ENCODE data around the gene CCR5.

Gene CCR5

GRCh38 chr3:46408853-46409252, 38.1 kb downstream of the CCR5 start:
- no peak for DNase-seq

DNA sequence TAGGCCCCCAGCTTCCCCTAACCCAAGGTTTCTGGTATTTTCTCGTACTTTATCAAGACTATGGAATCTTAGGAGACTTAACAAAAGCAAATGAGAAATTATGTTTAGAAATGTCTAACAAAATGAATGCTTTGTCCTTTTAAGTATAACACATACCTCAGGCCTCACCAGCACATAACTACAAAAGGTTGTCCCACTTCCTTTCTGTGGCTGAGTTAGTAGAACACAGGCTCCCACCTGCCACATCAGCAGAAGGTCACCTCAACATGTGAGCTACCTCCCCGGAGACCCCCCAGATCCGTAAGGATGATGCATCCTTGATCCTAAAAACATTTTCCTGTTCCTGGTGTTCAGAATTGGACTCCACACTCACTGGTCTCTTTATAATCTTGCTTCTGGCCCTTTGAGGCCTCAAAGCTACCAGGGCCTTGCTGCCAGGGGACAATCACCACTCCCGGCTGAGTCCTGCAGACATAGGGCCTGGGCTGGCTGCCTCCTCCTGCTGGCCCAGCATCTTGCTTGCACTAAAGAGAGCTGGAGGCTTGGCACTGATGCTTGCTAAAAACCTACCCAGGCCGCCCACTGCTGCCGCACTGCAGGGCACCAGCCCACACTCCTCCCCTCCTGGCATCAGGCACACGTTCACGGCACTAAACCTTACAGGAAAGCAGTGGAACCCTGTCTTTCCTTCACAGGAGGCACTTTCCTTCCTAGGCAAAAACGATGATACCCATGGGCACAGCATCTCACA, 39.2 kb downstream of the CCR5 start:
- DNase-seq, result peak in 1 of 4 experiments; percentile 13

DNA sequence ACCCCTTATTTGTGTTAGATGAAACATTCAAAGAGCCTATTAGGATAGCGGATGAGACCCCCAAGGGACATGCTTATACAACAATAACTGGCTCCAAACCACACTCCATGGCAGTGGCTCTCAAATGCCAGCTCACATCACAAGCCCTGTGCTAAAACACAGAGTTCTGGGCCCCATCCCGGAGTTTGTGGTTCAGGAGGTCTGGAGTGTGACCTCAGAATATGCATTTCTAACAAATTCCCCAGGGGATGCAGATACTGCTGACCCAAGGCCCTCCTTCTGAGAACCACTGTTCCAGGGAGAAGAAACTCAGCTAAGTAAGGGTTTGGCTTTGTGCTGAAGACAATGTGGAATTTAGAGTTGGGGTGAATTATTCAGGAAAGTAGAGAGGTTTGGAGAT, 39.9 kb downstream of the CCR5 start:
- no peak for DNase-seq

- DNase-seq, result no peak
Observed at GRCh38 chr3:46411271-46411670, 40.5 kb downstream of the CCR5 start.

DNA sequence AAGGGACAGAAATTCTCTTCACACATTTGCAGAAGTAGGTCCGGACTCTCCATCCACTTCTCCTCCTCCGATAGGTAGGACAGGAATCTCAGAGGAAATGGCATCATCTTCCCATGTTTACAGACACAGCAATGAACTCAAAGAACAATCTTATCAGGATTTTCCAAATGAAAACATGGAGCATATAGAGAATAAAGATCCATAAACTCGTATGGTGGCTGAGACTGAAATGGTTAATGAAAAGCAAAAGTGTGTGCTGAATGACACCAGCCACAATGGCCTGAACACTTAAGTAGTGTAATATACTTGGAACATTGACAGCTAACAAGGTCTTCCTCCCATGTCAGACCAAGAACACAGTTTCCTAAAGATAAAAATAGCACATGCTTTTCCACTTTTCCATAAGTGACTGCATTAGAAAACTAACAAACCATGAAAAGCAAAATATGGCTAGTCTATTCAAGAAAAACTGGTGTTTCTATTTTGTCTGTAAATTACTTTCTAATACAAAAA, 42.1 kb downstream of the CCR5 start:
- peak in 1 of 4 experiments; percentile 37 for DNase-seq

DNA sequence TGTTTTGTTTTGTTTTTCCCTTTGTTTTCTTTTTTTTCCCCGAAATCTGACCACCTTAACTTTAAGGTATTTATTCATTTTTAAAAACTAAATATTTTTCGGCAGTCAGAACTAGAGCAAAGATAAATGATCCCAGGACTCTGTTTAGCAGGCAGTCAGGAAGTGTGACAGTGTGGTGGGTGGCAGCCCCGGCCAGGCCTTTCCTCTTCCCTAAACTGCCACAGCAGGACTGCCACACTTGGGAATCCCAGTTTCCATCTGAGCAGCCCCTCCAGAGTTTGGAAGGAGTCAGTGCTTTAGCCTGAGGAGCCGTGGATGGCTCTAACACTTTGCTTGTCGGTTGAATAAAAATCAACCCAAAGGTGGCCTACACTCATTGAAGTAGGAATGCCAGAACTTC, 43.2 kb downstream of the CCR5 start:
- peak; percentile 32 to 69 (median 55) for DNase-seq

DNA sequence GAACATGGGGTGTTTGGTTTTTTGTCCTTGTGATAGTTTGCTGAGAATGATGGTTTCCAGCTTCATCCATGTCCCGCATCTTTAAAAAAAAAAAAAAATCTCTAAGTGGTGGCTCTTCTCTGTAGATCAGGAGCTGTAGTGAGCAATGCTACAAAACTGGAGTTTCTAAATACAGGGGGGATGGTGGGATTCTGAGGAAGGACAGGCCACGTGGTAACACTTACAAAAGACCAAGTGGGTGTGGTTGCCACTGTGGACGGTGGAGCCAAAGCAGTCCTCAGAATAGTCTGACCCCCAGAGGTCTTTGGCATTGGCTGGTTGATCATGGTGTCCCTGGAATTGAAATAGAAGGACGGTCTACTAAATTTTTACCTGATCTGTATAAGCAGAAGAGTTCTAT, 44.0 kb downstream of the CCR5 start:
- DNase-seq, result peak in 3 of 4 experiments; percentile 46 to 62 (median 47)

DNA sequence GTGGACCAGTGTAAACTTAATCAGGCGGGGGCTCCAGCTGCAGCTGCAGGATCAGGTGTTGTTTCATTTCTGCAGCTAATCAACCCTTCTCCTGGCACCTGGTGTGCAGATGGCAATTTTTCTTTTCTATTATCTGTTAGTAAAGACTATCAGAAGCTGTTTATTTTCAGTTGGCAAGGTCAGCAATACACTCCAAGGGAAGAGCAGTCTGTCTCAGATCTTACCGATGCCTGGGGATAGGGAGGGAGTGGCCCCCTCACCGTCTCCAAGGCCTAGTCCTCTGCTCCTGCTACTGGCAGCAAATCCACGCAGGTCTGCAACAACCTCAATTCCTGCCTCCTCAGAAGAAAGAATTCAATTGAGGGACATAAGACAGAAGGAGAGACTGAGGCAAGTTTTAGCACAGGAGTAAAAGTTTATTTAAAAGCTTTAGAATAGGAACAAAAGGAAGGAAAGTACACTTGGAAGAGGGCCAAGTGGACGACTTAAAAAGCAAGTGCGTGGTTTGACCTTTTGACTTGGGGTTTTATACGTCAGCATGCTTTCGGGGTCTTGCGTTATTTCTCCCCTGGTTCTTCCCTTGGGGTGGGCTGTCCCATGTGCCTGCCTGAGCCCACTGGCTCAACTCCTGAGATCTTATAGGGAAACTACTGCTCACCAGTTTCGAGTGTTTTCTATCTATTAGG, 45.5 kb downstream of the CCR5 start:
- peak; percentile 18 to 55 (median 36) for DNase-seq

DNA sequence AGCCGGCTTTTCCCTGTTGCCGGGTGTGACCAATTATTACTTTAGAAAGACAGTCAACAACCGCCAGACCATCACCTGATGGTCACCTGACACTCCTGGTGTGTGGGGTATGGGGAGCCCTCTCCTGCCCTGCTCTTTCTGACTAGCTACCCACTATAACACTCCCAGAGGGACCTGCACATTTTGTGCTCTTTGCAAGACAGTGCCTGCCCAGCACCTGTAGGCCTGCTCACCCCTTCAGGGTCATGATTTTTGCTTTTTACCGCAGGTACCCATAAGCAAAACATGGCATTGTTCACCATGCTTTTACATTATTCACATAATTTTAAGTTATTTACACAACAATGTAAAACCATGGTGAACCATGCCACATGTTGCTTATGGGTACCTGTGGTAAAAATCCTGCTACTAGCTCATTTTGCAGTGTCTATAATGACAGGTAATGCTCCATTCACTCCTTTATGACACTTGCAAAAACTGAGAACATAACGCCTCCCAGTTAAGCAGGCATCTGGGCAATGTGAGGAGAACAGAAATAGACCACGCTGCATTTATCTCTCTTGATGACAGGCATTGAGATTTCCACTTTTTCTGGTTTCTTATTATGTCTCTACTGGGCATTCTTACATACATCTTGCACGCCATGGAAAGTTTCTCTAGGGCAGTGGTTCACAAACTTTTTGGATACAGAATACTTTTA, 46.2 kb downstream of the CCR5 start:
- no peak for DNase-seq

DNA sequence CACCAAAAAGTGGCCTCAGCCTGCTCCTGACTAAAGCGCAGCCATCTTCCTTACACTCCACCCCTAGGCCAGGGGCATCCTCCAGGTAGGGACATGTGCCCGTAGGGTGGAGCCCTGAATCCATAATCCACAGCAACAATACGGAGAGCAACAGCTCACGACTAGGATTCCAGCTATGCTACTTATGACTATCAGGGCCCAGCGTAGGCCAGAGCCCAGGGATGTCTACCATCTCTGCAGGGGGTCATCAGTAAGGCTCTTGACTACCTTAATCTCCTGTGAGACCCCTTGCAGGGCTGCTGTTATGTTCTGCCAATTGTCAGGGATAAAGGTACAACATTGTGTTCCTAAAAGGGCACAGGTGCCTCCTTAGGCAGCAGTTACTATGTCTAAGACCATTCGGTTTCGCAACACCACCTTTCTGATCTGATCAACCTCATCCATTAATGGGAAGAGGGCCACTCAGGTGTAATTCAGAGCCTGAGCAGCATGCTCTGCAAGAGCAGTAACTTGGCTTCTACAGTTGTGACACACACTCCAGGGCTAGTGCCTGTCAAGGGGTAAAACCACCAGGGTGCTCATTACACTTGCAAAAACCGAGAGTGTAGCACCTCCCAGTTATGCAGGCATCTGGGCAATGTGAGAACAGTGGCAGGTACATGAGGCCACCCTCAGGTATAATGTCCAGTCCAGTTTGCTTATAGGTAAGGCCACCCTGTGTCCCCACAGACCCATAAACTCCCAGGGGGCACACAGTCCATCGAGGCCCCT, 47.3 kb downstream of the CCR5 start:
- DNase-seq, result no peak

DNA sequence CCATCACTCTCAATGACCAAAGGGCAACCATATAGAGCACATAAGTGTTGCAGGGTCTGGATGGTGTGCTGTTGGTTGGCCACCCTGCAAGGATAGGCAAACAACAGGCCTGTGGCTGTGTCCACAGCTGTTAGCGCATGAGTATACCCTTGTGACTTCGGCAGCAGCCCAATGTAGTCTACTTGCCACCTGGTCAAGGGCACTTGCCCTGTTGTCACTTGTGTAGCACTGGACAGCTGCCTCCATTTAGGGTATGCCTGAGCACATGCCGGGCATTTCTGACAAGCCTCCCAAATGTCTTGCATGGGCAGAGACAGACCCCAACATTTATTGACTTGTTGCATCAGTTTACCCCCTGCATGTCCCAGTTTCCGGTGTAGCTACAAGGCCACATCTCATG, 49.1 kb downstream of the CCR5 start:
- DNase-seq, result no peak

- DNase-seq, result no peak
Observed at GRCh38 chr3:46420931-46421330, 50.2 kb downstream of the CCR5 start.

DNA sequence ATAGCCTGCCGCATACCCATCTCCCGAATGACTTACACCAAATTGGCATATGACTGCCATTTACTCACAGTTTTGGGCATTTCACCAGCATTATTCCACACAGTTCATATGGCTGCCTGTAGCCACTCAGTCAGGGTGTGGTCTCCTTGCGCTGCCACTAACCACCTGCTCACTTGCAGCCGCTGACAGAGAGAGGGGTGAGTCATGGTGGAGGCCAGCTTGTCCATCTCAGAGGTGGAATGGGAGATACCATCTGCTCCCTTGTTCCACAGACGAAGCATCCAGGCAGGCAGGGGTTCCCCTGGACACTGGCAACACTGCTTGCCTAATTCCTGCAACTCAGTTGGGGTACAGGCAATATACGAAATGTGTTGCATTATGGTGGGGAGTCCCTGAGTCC, 51.9 kb downstream of the CCR5 start:
- DNase-seq, result no peak

DNA sequence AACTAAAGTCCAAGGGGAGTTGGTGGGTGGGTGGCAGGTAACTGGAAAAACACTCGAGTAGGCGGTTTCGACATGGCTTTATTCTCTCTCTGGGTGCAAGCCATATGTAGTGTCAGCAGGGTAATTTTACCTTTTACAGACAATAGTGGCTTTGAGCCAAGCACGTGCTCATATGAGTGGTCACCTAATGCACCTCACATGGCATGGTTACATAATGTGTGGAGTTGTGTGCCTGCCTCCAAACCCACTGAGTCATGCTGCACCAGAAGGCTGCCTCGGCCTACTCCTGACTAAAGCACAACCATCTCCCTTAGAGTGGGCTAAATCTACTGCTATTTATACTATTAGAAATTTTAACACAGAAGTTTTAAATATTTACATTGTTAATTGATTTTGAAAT, 52.8 kb downstream of the CCR5 start:
- DNase-seq, result peak; percentile 38 to 69 (median 60)
